ENCODE data around the gene AHRR. TPM values are rescaled to one million over a fixed set of nuclear protein-coding genes. Genes with fewer than 3 reads are reported as not detected.
A peak's percentile ranks its signal among the peaks of the same experiment; 100 is the strongest.

The AHRR gene
- total RNA-seq, 6 experiments from 2014 or later: 30.9 to 55.7 (median 51.9) TPM

- no peak overlapping the region for H3K4me3 Mint-ChIP-seq
- H3K9me3 Mint-ChIP-seq: no peaks in the 10 kb centered on the region
- H3K27me3 Mint-ChIP-seq (ENCODE audit: insufficient read depth): peaks cover 3% of the 10 kb centered on the region; the same call in 1 of the 2 replicates
- H3K27ac Mint-ChIP-seq: no peak overlapping the region; the same call in 1 of the 2 replicates
- TF ChIP-seq, protein P1, sequence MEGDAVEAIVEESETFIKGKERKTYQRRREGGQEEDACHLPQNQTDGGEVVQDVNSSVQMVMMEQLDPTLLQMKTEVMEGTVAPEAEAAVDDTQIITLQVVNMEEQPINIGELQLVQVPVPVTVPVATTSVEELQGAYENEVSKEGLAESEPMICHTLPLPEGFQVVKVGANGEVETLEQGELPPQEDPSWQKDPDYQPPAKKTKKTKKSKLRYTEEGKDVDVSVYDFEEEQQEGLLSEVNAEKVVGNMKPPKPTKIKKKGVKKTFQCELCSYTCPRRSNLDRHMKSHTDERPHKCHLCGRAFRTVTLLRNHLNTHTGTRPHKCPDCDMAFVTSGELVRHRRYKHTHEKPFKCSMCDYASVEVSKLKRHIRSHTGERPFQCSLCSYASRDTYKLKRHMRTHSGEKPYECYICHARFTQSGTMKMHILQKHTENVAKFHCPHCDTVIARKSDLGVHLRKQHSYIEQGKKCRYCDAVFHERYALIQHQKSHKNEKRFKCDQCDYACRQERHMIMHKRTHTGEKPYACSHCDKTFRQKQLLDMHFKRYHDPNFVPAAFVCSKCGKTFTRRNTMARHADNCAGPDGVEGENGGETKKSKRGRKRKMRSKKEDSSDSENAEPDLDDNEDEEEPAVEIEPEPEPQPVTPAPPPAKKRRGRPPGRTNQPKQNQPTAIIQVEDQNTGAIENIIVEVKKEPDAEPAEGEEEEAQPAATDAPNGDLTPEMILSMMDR (IDR thresholded peaks at IDR 0.05): no peak
- DNase-seq: no peak
- H3K4me1 Mint-ChIP-seq (ENCODE audit: low read depth): peaks cover 30% of the 10 kb centered on the region
- peaks cover 35% of the 10 kb centered on the region for H3K36me3 Mint-ChIP-seq (ENCODE audit: low read depth)
Measured at GRCh38 chr5:345404-346195, 24.1 kb downstream of the AHRR start.

DNA sequence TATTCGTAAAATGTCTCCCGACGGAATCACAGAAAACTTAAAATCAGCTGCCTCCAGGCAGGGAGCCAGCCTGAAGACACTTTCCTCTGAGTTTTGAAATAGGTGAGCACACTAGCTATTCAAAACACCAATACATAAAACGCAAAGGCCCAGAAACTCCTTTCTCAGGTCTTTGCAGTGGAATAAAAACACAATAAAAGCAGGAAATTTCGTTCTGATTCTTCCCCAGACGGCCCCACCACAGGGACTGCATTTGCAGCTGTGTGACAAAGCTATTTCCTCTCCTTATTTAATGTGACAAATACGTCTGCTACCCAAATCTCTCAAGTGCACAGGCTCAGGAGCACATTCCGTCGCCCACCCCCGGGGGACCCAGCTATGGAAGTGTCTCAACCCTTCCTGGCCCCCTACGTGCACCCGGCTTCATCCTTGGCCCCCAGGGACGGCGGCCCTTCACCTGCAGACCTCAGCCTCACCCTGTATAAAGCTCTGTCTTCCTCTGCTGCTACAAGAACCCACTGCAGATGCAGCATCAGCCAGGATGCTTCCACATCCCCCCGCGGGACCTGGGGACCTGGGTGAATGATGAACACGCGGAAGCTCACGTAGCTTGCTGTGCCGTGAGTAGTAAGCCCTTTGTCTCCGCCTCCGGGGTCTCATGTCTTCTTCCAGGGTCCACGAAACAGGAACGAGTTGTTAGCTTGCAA, 24.9 kb downstream of the AHRR start:
- H3K36me3 Mint-ChIP-seq (ENCODE audit: low read depth): peaks cover 43% of the 10 kb centered on the region
- no peak overlapping the region for H3K27ac Mint-ChIP-seq
- H3K9me3 Mint-ChIP-seq: no peaks in the 10 kb centered on the region
- peaks cover 29% of the 10 kb centered on the region for H3K4me1 Mint-ChIP-seq (ENCODE audit: low read depth)
- no peak for DNase-seq
- H3K4me3 Mint-ChIP-seq: no peak overlapping the region; the same call in 1 of the 2 replicates
- TF ChIP-seq, protein P1 (IDR thresholded peaks at IDR 0.05): no peak
- peaks cover 3% of the 10 kb centered on the region; the same call in 1 of the 2 replicates for H3K27me3 Mint-ChIP-seq (ENCODE audit: insufficient read depth)

GRCh38 chr5:347712-348284, 26.3 kb downstream of the AHRR start:
- DNase-seq: no peak
- Mint-ChIP-seq H3K36me3 (ENCODE audit: low read depth) (peaks cover 38% of the 10 kb centered on the region), H3K9me3 (no peaks in the 10 kb centered on the region), H3K27ac (no peak overlapping the region), H3K4me1 (ENCODE audit: low read depth) (peaks cover 15% of the 10 kb centered on the region), H3K4me3 (no peak overlapping the region), H3K27me3 (ENCODE audit: insufficient read depth) (no peaks in the 10 kb centered on the region; the same call in 1 of the 2 replicates)
- TF ChIP-seq, protein P1 (IDR thresholded peaks at IDR 0.05): no peak

DNA sequence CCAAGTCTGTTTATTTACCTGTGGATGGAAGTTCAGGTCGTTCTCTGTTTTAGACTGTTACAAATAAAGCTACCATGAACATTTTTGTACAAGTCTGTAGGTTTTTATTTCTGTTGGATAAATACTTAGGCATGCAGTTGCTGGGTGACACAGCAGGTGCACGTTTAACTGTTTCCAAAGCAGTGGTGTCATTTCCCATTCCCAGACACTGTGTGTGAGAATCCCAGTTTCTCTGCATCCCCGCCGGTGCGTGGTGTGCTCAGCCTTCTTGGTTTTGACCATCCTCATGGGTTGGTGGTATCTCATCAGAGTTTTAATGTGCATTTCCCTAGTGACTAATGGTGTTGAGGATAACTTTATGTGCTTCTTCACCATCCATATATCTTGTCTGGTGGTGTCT, 27.2 kb downstream of the AHRR start:
- H3K4me3 Mint-ChIP-seq: no peak overlapping the region
- H3K36me3 Mint-ChIP-seq (ENCODE audit: low read depth): peaks cover 35% of the 10 kb centered on the region
- DNase-seq: no peak
- no peaks in the 10 kb centered on the region for H3K9me3 Mint-ChIP-seq
- H3K27ac Mint-ChIP-seq: no peak overlapping the region; the same call in 1 of the 2 replicates
- peaks cover 3% of the 10 kb centered on the region for H3K27me3 Mint-ChIP-seq (ENCODE audit: insufficient read depth)
- H3K4me1 Mint-ChIP-seq (ENCODE audit: low read depth): peaks cover 12% of the 10 kb centered on the region
- TF ChIP-seq, protein P1 (IDR thresholded peaks at IDR 0.05): no peak

DNA sequence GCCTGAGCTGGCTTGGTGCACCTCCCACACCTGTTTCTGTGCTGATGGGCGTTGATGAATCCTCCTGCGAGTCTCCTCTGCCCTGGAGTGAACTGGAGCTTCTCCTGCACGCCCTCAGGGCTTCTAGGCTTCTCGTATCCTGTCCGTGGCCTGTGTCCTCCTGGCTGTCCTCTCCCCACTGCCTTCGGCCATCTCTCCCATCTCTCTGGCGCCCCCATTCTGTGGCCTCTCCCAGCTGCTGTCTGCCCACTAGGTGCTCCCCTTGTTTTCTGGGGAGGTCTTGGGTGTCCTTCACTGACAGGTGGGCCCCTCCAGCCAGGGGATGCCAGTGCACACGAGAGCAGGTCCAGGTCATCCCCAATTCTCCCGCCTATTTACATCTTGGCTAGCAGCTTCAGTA, 28.8 kb downstream of the AHRR start:
- Mint-ChIP-seq H3K36me3 (ENCODE audit: low read depth) (peaks cover 35% of the 10 kb centered on the region), H3K27ac (no peak overlapping the region), H3K4me1 (ENCODE audit: low read depth) (peaks cover 12% of the 10 kb centered on the region), H3K9me3 (no peaks in the 10 kb centered on the region), H3K27me3 (ENCODE audit: insufficient read depth) (peaks cover 4% of the 10 kb centered on the region), H3K4me3 (no peak overlapping the region)
- DNase-seq: no peak
- TF ChIP-seq, protein P1 (IDR thresholded peaks at IDR 0.05): peak; percentile 37; the same call in 1 of the 2 replicates

Measured in HFFc6 (cell line).